ENCODE measurements around the gene GPRC5D.
A peak's percentile ranks its signal among the peaks of the same experiment; 100 is the strongest.

The GPRC5D gene

GRCh38 chr12:12898911-12899511 is 53.0 kb downstream of the GPRC5D start:
- Histone ChIP-seq H3K27me3 (ENCODE audit: insufficient read depth, insufficient read length) (peaks cover 3% of the 10 kb centered on the region), H3K36me3 (ENCODE audit: insufficient read depth, insufficient read length, low read length) (no peaks in the 10 kb centered on the region), H3K9ac (ENCODE audit: insufficient read length, low read depth) (no peak overlapping the region), H3K9me3 (ENCODE audit: insufficient read depth, low read length) (no peaks in the 10 kb centered on the region), H3K4me1 (ENCODE audit: insufficient read depth, insufficient read length) (peaks cover 4% of the 10 kb centered on the region), H3K4me3 (ENCODE audit: insufficient read length, low read depth) (no peak overlapping the region)
- TF ChIP-seq YY1 (IDR thresholded peaks at IDR 0.05; ENCODE audit: insufficient read depth, insufficient read length) (no peak), ZNF274 (IDR thresholded peaks at IDR 0.05; ENCODE audit: low read depth, low read length) (no peak), SUZ12 (IDR thresholded peaks at IDR 0.05; ENCODE audit: extremely low read depth, insufficient read depth, insufficient read length) (no peak)
- DNase-seq (ENCODE audit: low read depth, low spot score), result no peak

- H3K9ac ChIP-seq (ENCODE audit: insufficient read length, low read depth), result no peak overlapping the region
- no peaks in the 10 kb centered on the region for H3K4me1 ChIP-seq (ENCODE audit: insufficient read depth, insufficient read length)
- H3K9me3 ChIP-seq (ENCODE audit: insufficient read depth, low read length), result no peaks in the 10 kb centered on the region
- DNase-seq (ENCODE audit: low read depth, low spot score), result no peak
- H3K4me3 ChIP-seq (ENCODE audit: insufficient read length, low read depth), result no peak overlapping the region
- H3K36me3 ChIP-seq (ENCODE audit: insufficient read depth, insufficient read length, low read length), result no peaks in the 10 kb centered on the region
- no peak for TF ChIP-seq SUZ12 (IDR thresholded peaks at IDR 0.05; ENCODE audit: extremely low read depth, insufficient read depth, insufficient read length)
- TF ChIP-seq ZNF274 (IDR thresholded peaks at IDR 0.05; ENCODE audit: low read depth, low read length), result no peak
- no peak for TF ChIP-seq YY1 (IDR thresholded peaks at IDR 0.05; ENCODE audit: insufficient read depth, insufficient read length)
- H3K27me3 ChIP-seq (ENCODE audit: insufficient read depth, insufficient read length), result peaks cover 9% of the 10 kb centered on the region
Observed at GRCh38 chr12:12898136-12898717, 53.7 kb downstream of the GPRC5D start.

GRCh38 chr12:12897302-12897701 is 54.7 kb downstream of the GPRC5D start:
- H3K9ac ChIP-seq (ENCODE audit: insufficient read length, low read depth), result no peak overlapping the region
- H3K27me3 ChIP-seq (ENCODE audit: insufficient read depth, insufficient read length), result peaks cover 18% of the 10 kb centered on the region
- DNase-seq (ENCODE audit: low read depth, low spot score), result no peak
- H3K4me3 ChIP-seq (ENCODE audit: insufficient read length, low read depth), result no peak overlapping the region
- H3K4me1 ChIP-seq (ENCODE audit: insufficient read depth, insufficient read length), result no peaks in the 10 kb centered on the region
- no peaks in the 10 kb centered on the region for H3K36me3 ChIP-seq (ENCODE audit: insufficient read depth, insufficient read length, low read length)
- no peak for TF ChIP-seq ZNF274 (IDR thresholded peaks at IDR 0.05; ENCODE audit: low read depth, low read length)
- no peak for TF ChIP-seq YY1 (IDR thresholded peaks at IDR 0.05; ENCODE audit: insufficient read depth, insufficient read length)
- no peak for TF ChIP-seq SUZ12 (IDR thresholded peaks at IDR 0.05; ENCODE audit: extremely low read depth, insufficient read depth, insufficient read length)
- no peaks in the 10 kb centered on the region for H3K9me3 ChIP-seq (ENCODE audit: insufficient read depth, low read length)

GRCh38 chr12:12896260-12896659 is 55.7 kb downstream of the GPRC5D start:
- Histone ChIP-seq H3K9ac (ENCODE audit: insufficient read length, low read depth) (no peak overlapping the region), H3K4me1 (ENCODE audit: insufficient read depth, insufficient read length) (no peaks in the 10 kb centered on the region)
- no peak for TF ChIP-seq SUZ12 (IDR thresholded peaks at IDR 0.05; ENCODE audit: extremely low read depth, insufficient read depth, insufficient read length)
- no peak for TF ChIP-seq ZNF274 (IDR thresholded peaks at IDR 0.05; ENCODE audit: low read depth, low read length)

GRCh38 chr12:12893438-12893837 is 58.5 kb downstream of the GPRC5D start:
- TF ChIP-seq SUZ12 (IDR thresholded peaks at IDR 0.05; ENCODE audit: extremely low read depth, insufficient read depth, insufficient read length) (no peak), ZNF274 (IDR thresholded peaks at IDR 0.05; ENCODE audit: low read depth, low read length) (no peak), YY1 (IDR thresholded peaks at IDR 0.05; ENCODE audit: insufficient read depth, insufficient read length) (no peak)
- Histone ChIP-seq H3K4me3 (ENCODE audit: insufficient read length, low read depth) (no peak overlapping the region), H3K36me3 (ENCODE audit: insufficient read depth, insufficient read length, low read length) (no peaks in the 10 kb centered on the region), H3K9me3 (ENCODE audit: insufficient read depth, low read length) (no peaks in the 10 kb centered on the region), H3K9ac (ENCODE audit: insufficient read length, low read depth) (no peak overlapping the region), H3K27me3 (ENCODE audit: insufficient read depth, insufficient read length) (peaks cover 52% of the 10 kb centered on the region), H3K4me1 (ENCODE audit: insufficient read depth, insufficient read length) (no peaks in the 10 kb centered on the region)
- DNase-seq (ENCODE audit: low read depth, low spot score), result no peak

More at GRCh38 chr12:12896260-12896659, 55.7 kb downstream of the GPRC5D start:
- Histone ChIP-seq H3K27me3 (ENCODE audit: insufficient read depth, insufficient read length) (peaks cover 29% of the 10 kb centered on the region), H3K4me3 (ENCODE audit: insufficient read length, low read depth) (no peak overlapping the region), H3K36me3 (ENCODE audit: insufficient read depth, insufficient read length, low read length) (no peaks in the 10 kb centered on the region), H3K9me3 (ENCODE audit: insufficient read depth, low read length) (no peaks in the 10 kb centered on the region)
- no peak for DNase-seq (ENCODE audit: low read depth, low spot score)

GRCh38 chr12:12892681-12893141 is 59.3 kb downstream of the GPRC5D start:
- Histone ChIP-seq H3K36me3 (ENCODE audit: insufficient read depth, insufficient read length, low read length) (no peaks in the 10 kb centered on the region), H3K9ac (ENCODE audit: insufficient read length, low read depth) (no peak overlapping the region), H3K4me3 (ENCODE audit: insufficient read length, low read depth) (no peak overlapping the region), H3K27me3 (ENCODE audit: insufficient read depth, insufficient read length) (peaks cover 59% of the 10 kb centered on the region), H3K9me3 (ENCODE audit: insufficient read depth, low read length) (no peaks in the 10 kb centered on the region), H3K4me1 (ENCODE audit: insufficient read depth, insufficient read length) (no peaks in the 10 kb centered on the region)
- TF ChIP-seq YY1 (IDR thresholded peaks at IDR 0.05; ENCODE audit: insufficient read depth, insufficient read length) (no peak), SUZ12 (IDR thresholded peaks at IDR 0.05; ENCODE audit: extremely low read depth, insufficient read depth, insufficient read length) (no peak), ZNF274 (IDR thresholded peaks at IDR 0.05; ENCODE audit: low read depth, low read length) (no peak)
- DNase-seq (ENCODE audit: low read depth, low spot score), result no peak

GRCh38 chr12:12891881-12892355 is 60.1 kb downstream of the GPRC5D start:
- Histone ChIP-seq H3K9ac (ENCODE audit: insufficient read length, low read depth) (peak overlapping the region; percentile 74), H3K4me3 (ENCODE audit: insufficient read length, low read depth) (peak overlapping the region; percentile 70), H3K27me3 (ENCODE audit: insufficient read depth, insufficient read length) (peaks cover 64% of the 10 kb centered on the region), H3K4me1 (ENCODE audit: insufficient read depth, insufficient read length) (no peaks in the 10 kb centered on the region), H3K36me3 (ENCODE audit: insufficient read depth, insufficient read length, low read length) (no peaks in the 10 kb centered on the region), H3K9me3 (ENCODE audit: insufficient read depth, low read length) (no peaks in the 10 kb centered on the region)
- DNase-seq (ENCODE audit: low read depth, low spot score), result no peak
- TF ChIP-seq ZNF274 (IDR thresholded peaks at IDR 0.05; ENCODE audit: low read depth, low read length) (no peak), SUZ12 (IDR thresholded peaks at IDR 0.05; ENCODE audit: extremely low read depth, insufficient read depth, insufficient read length) (no peak), YY1 (IDR thresholded peaks at IDR 0.05; ENCODE audit: insufficient read depth, insufficient read length) (no peak)

Data from NT2/D1 (cell line).